Measurements from ENCODE around the gene MGRN1.

The MGRN1 gene

DNA sequence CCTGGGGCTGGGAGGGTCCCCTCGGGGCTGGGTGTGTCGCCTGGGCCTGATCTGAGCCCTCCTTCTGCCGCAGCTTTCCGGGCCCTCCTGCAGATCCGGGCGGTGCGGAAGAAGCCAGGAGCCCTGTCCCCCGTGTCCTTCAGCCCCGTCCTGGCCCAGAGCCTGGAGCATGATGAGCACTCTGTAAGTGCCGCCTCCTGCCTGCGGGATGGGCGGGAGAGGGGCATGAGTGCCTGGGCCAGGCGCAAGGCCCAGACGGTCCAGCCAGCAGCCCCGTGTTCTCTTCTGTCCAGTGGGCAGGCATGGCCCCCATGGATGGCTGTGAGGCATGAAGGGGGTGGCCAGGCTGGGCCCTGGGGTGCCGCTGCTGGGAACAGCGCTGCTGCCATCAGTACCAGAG lies 52.8 kb downstream of the MGRN1 start:
- DNase-seq: no peak

DNA sequence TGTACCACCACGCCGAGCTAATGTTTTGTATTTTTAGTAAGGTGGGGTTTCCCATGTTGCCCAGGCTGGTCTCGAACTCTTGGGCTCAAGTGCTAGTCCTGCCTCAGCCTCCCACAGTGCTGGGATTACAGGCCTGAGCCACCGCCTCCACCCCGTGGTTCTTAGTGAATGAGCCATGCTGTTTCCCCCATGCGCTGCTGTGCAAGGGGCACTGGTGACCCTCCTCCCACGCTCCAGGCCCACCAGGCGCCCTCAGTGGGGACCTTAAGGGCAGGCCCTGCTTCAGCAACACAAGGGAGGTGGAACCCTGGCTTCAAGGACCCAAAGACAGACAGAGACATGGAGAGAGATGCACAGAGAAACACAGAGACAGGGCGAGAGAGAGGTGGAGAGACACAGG lies 53.4 kb downstream of the MGRN1 start:
- DNase-seq: no peak

DNA sequence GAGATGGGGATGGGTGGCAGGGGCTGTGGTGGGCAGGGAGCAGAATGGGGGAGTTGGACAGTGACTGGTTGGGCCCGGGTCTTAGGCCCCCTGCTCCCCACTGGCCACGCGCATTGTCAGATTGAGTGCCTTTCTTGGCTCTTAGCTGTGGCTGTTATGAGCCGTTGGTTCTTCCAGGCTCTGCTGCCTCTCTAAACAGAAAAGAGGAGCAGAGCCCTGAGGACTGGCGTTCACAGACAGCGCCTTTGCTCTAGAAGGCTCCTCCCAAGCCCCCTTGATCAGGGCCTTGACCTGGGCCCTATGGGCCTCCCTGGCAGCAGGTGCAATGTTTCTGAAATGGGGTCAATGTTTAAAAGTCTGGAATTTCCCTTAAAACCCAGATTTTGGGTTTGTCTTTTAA lies 54.0 kb downstream of the MGRN1 start:
- DNase-seq: no peak

DNA sequence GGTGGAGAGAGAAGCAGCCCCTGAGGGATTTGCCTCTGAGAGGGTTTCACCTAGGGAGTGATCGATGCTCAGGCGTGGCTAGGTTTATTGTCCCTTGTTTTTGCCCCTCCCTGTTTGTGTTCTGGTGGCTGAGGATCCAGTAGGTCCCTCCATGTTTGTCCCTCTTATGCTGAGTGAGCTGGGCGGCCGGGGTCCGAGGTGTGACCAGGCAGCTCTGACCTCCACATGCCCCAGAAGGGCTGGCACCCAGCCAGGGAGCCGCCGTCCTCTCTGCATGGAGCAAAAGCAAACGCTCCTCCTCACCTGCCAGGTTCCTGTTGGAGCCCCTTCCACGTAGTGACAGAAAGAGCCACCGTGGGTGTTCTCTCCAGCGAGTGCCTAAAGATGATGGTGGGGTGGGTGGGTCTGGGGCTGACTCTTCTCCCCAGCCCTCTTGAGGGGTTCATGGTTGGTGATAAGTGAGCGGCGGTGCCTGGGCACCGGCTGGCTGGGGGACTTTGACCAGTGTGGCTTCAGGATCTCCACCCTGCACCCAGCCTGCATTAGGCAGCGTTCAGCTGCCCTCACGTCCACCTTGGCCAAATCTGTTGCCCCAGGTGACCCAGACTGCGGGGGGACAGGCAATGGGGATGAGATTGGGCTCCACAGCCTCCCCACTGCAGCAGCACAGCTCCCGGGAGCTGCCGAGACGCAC lies 54.7 kb downstream of the MGRN1 start:
- DNase-seq: no peak

DNA sequence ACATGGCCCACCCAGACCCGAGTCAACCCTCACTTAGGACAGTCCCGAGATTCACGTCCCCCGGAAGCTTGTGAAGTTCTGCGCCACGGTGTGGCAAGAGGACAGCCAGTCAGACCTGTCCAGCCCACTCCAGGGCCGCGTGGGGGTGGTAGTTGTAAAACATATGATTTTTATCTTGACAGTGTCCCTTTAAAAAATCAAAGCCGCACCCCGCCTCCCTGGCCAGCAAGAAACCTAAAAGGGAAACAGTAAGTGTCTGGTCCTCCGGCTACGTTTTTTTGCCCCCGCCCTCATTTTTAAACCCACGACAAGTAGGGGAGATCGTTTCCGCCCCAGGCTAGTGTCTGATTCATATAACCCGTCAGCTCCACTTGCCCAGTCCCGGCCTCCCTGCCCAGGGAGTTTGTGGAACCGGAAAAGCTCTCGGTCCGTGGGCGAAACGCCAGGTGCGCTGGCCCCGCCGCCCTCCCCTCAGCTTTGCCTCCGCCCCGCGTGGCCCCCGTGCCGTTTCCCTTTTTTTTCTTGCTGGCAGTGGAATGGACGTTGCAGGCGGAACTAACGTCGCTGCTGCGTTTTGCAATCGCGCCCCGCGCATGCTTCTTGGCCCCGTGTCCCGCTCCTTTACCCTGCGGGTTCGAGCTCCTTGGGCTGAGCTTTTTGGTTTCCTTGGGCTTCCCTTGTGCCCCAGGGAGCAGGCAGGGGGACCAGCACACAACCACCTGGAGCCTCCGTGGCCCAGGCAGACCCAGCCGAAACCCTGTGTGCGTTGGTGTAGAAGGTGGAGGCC lies 55.4 kb downstream of the MGRN1 start:
- DNase-seq: no peak

DNA sequence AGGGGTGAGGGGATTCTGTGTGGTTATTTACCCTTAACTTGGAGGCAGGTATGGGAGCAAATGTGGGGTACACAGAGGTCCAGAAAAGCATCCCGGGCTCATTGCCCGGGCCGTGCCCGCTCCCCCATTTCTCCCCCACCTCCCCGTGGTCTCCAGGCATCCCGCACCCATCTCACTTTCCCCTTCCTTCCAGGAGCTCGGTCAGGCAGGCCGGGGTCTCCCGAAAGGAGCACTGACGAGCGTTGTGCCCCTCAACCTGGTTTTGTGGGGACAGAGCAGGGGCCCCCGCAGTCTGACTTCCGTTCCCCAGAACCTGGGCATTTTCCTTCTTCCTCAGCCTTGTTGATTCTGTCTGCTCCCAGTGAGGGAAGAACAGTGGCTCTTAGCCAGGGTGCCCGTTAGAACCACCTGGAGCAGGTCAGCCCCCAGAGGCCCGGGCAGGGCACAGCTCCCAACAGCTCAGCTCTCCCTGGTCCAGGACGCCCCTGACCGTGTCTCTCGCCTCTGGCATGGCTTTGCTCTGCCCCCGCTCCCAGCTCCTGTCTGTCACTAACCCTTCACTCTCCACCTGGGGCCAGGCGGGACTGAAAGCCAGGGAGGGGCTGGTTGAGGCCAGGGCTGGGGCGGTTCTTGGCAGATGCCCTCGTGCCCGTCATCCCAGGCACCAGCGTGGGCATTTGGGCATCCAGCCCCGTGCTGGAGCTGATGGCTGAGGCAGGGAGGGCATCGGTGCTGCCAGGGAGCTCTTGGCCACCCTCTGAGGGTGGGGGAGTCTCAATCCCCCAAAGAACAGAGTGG lies 56.2 kb downstream of the MGRN1 start:
- DNase-seq: no peak

DNA sequence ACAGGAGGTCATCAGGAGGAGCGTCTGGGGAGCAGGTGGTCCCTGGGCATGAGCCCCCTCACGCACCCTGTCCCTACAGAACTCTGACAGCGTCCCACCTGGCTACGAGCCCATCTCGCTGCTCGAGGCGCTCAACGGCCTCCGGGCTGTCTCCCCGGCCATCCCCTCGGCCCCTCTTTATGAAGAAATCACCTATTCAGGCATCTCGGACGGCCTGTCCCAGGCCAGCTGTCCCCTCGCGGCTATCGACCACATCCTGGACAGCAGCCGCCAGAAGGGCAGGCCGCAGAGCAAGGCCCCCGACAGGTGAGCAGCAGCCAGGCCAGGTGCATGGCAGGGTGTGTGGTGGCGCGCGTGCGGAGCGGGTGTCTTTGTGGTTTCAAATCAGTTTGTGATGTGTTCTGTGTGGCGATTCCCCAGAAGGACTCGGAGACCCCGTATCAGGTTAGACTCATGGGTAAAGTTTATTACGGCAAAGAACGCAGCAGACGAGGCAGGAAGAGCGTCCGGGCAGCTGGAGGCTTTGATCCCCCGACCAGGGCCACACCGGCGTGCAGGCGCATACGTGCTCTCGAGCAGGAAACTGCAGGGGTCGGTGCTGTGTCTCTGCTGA lies 57.0 kb downstream of the MGRN1 start:
- no peak for DNase-seq

DNA sequence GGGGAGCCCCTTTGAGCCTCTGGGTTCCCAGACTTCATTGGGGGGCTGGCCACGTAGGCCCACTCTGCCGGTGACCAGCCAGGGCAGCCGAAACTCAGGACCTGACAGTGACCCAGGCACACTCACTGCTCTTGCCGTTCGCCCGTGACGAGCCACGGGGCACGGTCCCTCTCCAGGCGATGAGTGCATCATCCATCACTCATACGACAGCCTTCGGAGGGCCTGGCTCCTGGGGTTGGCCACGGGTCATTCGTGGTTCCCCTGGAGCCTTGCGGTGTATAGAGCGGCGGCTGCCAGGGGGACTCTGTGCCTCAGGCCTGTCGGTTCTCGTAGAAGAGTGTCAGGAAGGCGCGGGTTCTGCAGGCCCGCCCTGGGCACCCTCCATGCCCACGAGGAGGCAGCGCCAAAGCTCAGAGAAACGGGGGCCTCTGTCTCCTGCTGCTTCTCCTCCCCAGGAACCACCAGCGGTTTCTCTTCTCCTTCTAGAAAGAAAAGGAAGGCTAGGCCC lies 57.5 kb downstream of the MGRN1 start:
- no peak for DNase-seq

- no peak for DNase-seq
Observed at GRCh38 chr16:4682616-4683254, 58.1 kb downstream of the MGRN1 start.

DNA sequence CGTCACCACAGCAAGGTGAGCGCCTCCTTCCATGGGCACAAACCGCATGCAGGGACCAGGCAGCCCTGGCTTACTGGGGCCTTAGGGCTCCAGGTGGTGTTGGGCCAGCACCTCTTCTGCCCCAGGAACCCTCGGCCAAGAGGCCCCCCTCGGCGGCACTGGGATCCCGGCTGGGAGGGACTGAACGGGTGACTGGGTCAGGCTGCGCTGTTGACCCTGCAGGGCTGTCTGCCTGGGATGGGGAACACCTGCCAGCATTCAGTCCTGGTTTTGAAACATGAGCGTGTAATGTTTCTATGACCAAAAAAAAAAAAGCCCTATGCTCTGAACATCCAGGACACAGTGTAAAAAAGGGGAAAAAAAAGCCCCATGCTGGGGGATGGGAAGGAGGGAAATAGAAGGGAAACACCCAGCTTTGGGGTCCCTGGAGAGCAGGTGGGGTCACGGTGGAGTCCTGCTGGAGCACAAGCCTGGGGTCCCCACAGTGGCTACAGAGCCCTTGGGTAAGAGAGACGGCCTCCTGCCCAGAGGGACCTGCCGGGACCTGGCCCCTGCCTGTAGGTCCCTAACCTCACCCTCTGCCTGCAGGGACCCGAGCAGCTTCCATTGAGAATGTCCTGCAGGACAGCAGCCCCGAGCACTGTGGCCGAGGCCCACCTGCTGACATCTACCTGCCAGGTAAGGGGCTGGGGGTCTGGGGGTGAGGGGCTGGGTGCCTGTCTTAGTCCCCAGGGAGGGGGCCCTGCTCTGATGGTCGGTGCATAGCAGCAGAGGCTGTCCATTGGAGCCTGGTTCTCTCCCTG lies 58.8 kb downstream of the MGRN1 start:
- DNase-seq: no peak

GRCh38 chr16:4684058-4684715 lies 59.6 kb downstream of the MGRN1 start:
- no peak for DNase-seq

DNA sequence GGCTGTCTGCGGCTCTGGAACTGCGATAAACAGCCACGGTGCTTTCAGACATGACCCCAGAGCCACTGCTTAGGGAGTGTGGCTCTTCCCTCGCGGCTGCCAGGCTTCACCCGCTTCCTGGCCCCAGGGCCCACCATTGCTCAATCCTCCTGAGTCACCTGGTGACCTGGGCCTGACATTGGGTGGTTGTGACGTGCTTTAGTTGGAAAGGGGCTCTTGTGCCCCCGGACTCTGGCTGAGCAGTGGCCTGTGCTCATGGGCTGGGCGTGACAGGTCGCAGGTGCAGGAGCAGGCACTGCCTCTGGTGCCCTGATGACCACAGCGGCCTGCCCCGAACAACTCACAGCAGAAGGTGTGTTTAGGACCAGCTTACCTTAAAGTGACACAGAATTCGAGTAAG lies 60.1 kb downstream of the MGRN1 start:
- DNase-seq: no peak

DNA sequence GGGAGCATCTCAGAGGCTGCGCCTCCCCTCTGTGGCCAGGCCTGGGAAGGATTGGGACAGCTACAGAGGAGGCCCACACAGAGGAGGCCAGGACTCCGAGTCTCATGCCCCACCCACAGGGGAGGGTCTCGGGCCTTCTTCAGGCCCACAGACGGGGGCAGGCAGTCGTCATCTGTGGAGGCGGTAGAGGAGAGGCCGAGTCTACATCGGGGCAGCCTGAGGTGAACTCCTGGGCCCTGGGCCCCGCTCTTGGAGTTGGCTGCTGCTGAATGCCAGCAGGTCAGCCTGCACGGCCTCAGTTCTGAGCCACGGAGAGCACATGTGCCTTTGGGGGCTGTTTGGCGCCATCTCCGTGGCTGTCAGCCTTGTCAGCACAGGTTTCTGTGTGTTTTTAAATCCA lies 60.7 kb downstream of the MGRN1 start:
- DNase-seq: no peak

DNA sequence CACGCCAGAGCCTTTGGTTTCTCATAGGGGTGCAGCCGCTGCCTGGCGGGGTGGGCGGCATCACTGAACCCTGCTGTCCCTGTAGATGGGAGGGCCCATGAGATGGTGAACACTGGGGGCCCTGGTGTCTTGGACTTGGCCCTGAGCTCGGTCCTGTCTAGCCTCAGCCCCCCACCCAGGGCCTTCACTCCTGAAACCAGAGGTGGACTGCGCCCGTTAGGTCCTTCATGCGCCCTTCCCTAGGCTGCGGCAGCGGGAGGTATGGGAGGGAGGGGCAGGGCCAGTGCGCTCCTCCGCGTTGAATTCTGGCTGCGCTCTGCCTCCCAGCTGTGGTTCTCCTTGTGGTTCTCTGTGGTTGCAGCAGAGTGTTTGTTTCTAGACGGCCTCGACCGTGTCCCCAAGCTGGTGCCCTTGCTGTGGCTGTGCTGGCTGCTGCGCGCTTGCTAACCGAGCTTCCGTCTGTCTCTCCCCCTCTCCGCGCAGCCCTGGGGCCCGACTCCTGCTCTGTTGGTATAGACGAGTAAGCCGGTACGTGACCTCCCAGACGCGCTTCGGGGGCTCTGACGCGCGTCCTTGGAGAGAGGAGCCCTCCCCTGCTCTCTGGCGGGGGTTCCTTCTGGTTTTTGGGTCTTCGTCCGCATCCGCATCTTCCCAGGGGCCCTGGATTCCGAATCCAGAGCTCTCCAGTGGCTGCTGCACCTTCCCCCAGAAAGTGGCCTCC lies 61.3 kb downstream of the MGRN1 start:
- DNase-seq: no peak

DNA sequence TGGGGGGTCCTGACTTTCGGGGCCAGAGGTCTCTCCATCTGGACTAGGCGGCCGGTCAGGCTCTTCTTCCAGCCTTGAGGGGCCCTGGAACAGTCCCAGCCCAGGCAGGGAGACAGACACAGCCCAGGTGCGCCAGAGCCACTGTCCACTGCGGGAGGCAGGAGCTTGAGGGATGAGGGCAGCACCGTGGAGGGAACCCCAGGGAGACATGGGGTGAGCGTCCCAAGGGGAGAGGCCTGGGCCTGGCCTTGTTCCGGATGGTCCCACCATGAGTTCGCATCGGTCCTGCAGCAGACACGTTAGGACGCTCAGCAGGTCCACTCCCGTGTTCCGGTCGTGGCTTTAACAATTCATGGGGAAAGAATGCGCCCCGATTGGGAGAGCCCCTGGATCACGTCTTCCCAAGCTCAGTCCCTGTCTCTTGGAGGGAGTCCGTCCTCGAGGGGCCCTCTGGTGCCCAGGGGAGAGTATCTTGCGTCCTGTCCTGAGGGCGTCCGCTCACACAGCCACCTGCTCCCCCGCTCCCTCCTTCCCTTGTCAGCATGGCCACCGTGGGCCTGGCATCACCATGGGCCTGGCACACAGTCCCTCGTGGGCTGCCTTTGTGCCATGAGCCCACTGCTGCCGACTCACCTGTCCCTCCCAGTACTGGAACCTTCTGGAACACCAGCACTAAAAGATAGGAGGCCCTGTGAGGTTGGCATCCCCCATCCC lies 62.0 kb downstream of the MGRN1 start:
- DNase-seq: no peak

DNA sequence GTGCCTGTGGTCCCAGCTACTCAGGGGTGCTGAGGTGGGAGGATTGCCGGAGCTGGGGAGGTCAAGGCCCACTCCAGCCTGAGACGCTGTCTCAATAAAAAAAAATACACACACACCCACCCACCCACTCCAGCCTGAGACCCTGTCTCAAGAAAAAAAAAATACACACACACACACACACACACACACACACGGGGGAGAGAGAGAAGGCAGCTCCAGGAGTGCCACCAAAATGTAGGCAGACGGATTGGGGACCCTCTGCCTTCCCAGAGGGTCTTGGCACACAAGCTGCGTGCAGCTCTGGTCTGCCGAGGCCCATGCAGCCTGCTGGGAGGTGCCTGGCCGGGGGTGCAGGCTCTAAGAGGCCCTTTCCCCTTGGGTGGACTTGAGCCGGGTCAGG lies 62.8 kb downstream of the MGRN1 start:
- no peak for DNase-seq

DNA sequence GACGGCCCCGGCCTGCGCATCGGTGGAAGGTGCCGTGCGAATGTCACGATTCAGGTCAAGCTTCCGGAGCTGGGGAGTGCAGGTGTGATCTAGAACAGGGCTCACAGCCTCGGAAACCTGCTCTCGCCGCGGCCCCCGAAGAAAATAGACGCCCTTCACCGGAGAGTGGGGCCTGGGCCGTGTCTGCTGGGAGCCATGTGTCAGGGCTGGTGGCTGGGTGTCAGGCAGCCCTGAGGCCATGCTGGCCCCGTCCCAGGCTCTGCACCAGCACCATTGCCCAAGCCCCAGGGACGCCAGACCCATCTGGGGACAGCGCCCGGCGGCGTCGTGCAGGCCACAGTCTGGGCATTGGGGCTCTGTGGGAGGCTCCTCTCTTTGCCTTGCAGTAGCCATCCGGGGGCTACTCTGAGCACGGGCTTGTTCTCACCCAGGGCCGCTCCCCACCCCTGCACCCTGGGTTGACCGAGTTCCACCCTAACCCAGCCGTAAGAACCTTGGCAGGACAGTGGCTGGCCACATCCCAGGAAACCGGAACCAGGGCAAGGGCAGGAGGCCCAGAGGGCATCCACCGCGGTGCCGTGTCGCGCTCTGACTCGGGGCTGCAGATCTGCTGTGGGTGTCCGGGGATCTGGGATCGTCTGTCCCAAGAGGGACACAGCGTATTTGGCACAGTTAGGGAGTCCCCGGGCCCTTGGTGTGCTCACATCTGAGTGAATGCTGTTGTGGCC lies 63.5 kb downstream of the MGRN1 start:
- DNase-seq: no peak

GRCh38 chr16:4688674-4689045 lies 64.0 kb downstream of the MGRN1 start:
- DNase-seq: no peak

DNA sequence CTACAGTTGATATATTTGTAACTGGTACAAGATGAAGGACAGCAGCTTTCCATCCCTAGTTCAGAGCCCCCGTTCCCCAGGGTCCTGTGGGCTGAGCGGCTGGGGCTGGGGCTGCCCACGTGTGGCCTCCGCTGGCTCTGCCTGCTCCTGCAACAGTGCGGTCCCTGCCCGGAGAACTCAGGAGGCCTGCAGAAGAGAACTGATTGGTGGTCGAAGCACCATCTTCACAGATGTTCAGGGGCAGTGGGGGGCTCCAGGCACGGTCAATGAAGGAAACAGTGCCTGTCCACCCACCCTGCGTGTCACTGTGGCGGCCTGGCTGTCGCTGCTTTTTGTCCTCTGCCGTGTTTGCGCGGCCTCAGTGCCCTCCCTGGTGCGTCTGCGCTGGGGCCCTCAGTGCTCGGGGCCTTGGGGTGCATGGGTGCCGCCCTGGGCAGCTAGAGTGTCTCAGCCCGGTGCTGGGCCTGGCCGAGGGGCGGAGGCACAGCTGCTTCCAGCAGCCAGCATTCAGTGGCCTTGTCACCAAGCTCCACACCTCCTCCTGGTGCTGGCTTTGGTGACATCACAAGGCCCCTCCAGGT lies 64.6 kb downstream of the MGRN1 start:
- no peak for DNase-seq

Measured in amniotic stem cell (primary cell).